Activated CD8-positive, alpha-beta memory T cell treated with anti-CD3 and anti-CD28 coated beads, Interleukin-2, amount 50 U/mL, for 48 hours (primary cell): ENCODE measurements around the gene PTPRN2.
"Not testable (repeated sequence)": the region's sequence is repeated elsewhere in the genome, so short reads cannot be mapped to it uniquely, and the experiment has no call there.

Experiments
- DNase-seq: peaks from one replicate; pipeline ENCODE4 v3.0.0-alpha.2; 2020

Gene PTPRN2

GRCh38 chr7:158550394-158550700, 37.3 kb downstream of the PTPRN2 start:
- no peak for DNase-seq

GRCh38 chr7:158549616-158550393, 37.8 kb downstream of the PTPRN2 start:
- DNase-seq, result no peak

- DNase-seq, result no peak
Measured at GRCh38 chr7:158549176-158549615, 38.4 kb downstream of the PTPRN2 start.

GRCh38 chr7:158548726-158549125, 38.9 kb downstream of the PTPRN2 start:
- no peak for DNase-seq

GRCh38 chr7:158547817-158548216, 39.8 kb downstream of the PTPRN2 start:
- DNase-seq, result no peak

GRCh38 chr7:158546626-158547025, 41.0 kb downstream of the PTPRN2 start:
- no peak for DNase-seq

GRCh38 chr7:158546214-158546613, 41.4 kb downstream of the PTPRN2 start:
- no peak for DNase-seq

GRCh38 chr7:158544708-158545107, 42.9 kb downstream of the PTPRN2 start:
- DNase-seq, result no peak

GRCh38 chr7:158543840-158544239, 43.8 kb downstream of the PTPRN2 start:
- DNase-seq, result no peak

GRCh38 chr7:158542651-158543566, 44.7 kb downstream of the PTPRN2 start:
- no peak for DNase-seq

- no peak for DNase-seq
Measured at GRCh38 chr7:158541346-158542010, 46.1 kb downstream of the PTPRN2 start.

- no peak for DNase-seq
Measured at GRCh38 chr7:158539711-158540146, 47.9 kb downstream of the PTPRN2 start.

- no peak for DNase-seq
Measured at GRCh38 chr7:158538156-158538946, 49.3 kb downstream of the PTPRN2 start.

GRCh38 chr7:158537516-158537882, 50.1 kb downstream of the PTPRN2 start:
- DNase-seq, result no peak

- DNase-seq, result no peak
Measured at GRCh38 chr7:158536871-158537515, 50.6 kb downstream of the PTPRN2 start.

GRCh38 chr7:158535079-158535478, 52.5 kb downstream of the PTPRN2 start:
- DNase-seq, result no peak

- no peak for DNase-seq
Measured at GRCh38 chr7:158534598-158534997, 53.0 kb downstream of the PTPRN2 start.

- DNase-seq, result not testable (repeated sequence)
Measured at GRCh38 chr7:158534134-158534515, 53.5 kb downstream of the PTPRN2 start.

- DNase-seq, result no peak
Measured at GRCh38 chr7:158533386-158534133, 54.1 kb downstream of the PTPRN2 start.

GRCh38 chr7:158532093-158532627, 55.5 kb downstream of the PTPRN2 start:
- no peak for DNase-seq

- no peak for DNase-seq
Measured at GRCh38 chr7:158531661-158532060, 56.0 kb downstream of the PTPRN2 start.
